HEK293T (cell line): ENCODE data around the gene ARVCF.

Experiments used
- BHLHE40 ChIP-seq: fragments of 450-650 bp; IDR thresholded peaks from 2 replicates; pipeline ENCODE4 v1.6.1; 2016; ENCODE audit warnings: mild to moderate bottlenecking, moderate library complexity, borderline replicate concordance
- FOXK2 ChIP-seq: fragments of 450-650 bp; IDR thresholded peaks from 2 replicates; pipeline ENCODE4 v1.6.1; 2016; ENCODE audit warnings: mild to moderate bottlenecking
- FOXM1 ChIP-seq: fragments of 450-650 bp; IDR thresholded peaks from 2 replicates; pipeline ENCODE4 v1.6.1; 2017; ENCODE audit warnings: mild to moderate bottlenecking, borderline replicate concordance
- L3MBTL2 ChIP-seq: fragments of 450-650 bp; conservative IDR thresholded peaks from 2 replicates; pipeline ENCODE4 v1.6.1; 2016; ENCODE audit warnings: mild to moderate bottlenecking
- NFRKB ChIP-seq: fragments of 450-650 bp; IDR thresholded peaks from 2 replicates; pipeline ENCODE4 v1.6.1; 2016; ENCODE audit warnings: mild to moderate bottlenecking, moderate library complexity
- SP1 ChIP-seq: fragments of 450-650 bp; IDR thresholded peaks from 2 replicates; pipeline ENCODE4 v1.6.1; 2017
- TARDBP ChIP-seq: fragments of 450-650 bp; IDR thresholded peaks from 2 replicates; pipeline ENCODE4 v1.6.1; 2016
- ZNF384 ChIP-seq: fragments of 450-650 bp; IDR thresholded peaks from 2 replicates; pipeline ENCODE4 v1.6.1; 2016

DNA sequence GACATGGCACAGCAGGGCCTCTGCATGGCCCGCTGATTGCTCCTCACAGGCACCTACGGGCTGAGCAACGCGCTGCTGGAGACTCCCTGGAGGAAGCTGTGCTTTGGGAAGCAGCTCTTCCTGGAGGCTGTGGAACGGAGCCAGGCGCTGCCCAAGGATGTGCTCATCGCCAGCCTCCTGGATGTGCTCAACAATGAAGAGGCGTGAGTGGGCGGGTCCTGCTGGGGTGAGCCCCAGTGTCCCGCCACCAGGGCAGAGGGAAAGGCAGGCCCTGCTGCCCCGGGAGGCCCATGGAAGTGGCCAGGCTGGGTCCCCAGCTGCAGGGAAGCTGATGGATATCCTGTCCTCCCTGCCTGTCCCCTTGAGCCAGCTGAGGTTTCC, 44.8 kb upstream of the ARVCF start:
- TF ChIP-seq NFRKB (no peak), BHLHE40 (no peak), SP1 (no peak), L3MBTL2 (no peak), ZNF384 (no peak), FOXK2 (no peak), FOXM1 (no peak), TARDBP (no peak)
